HG02970 (cell line): ENCODE measurements around the gene AUTS2.
"Not testable (repeated sequence)": the region's sequence is repeated elsewhere in the genome, so short reads cannot be mapped to it uniquely, and the experiment has no call there.

Source experiments
- ATAC-seq: cut with Tn5 transposase; IDR thresholded peaks from one replicate; pipeline ENCODE4 v1.9.1; 2021; ENCODE audit warnings: mild to moderate bottlenecking, moderate library complexity, moderate number of reproducible peaks; ENCODE audit not compliant: unreplicated experiment, low FRiP score

AUTS2 gene

DNA sequence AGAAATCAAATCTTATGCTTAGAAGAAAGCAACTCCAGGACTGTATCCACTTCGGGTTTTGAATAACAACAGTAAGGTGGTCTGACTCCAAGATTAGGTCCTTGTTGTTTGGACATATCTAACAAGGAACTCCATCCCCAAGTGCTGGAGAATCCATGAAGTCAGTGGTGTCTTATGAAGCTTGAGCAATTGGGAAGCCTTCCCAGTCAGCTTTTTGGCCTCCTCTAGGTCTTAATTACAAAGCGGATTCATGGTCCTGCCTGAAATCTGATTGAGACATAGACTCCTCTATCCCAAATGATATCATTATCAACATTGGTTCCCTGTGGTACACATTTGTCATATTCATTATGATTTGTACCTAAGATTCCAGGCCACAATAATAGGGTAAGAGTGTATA lies 642.6 kb downstream of the AUTS2 start:
- no peak for ATAC-seq

DNA sequence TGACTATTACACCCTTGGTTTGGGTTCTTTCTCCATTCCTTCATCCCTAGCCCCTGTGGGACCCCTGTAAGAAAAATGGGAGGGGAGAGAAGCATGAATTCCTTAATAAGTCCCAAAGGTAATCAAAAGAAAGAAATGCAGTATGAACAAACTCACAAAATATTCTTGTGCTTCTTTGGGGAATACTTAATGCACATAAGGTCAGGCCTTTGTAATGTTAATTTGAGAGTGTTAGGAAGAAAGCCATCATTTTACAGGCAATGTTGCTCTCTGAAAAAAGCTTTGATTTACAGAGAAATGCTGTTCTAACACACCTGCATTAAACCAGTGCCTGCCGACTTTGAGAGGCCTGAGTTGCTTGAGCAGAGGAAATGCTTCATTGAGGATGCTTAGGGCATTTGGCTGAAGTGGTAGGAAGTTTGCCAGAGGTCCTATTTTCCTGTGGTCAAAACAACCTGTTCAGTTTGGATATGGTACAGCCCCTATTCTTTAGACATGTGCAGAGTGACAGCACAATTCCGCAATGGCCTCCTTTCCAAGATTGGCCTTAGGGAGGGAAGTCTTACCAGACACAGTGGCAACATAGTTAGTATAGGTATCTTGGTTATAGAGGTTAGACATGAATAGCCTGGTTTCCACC lies 643.4 kb downstream of the AUTS2 start:
- ATAC-seq, result no peak

DNA sequence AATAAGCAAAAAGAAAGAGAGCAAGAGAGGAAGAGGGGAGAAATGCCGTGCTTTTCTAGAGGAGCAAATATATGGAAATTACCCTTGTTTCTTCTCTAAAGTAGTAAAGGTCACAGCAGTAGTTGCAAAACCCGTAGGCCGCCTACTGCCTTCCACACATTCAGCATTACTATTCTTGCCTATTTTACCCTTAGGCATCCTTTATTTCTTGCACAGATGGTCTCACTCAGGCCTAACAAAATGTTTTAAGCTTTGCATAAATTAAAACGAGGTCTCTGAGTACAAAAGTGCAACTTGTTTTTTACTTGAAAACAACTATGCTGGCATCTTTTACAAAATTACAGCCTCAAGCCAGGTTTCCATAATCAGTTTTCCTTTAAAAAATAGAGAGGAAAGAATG lies 644.6 kb downstream of the AUTS2 start:
- no peak for ATAC-seq

DNA sequence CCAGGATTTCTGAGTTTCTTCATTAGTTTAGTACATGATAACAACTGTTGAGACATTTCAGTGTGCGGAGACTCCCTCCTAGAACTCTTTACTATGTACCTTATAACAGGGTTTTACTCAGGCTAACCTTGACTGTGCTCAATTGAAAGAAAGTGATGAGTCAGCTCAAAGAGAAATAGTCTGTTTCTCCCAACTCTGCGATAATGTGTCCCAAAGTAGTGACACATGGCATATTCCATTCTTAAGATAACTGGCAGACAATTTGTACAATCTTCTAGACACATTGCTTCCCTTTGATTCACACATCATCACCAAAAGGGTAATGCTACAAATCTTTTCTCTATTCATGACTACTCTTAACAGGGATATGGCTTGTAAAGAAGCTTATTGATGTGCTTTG lies 645.2 kb downstream of the AUTS2 start:
- ATAC-seq, result no peak

DNA sequence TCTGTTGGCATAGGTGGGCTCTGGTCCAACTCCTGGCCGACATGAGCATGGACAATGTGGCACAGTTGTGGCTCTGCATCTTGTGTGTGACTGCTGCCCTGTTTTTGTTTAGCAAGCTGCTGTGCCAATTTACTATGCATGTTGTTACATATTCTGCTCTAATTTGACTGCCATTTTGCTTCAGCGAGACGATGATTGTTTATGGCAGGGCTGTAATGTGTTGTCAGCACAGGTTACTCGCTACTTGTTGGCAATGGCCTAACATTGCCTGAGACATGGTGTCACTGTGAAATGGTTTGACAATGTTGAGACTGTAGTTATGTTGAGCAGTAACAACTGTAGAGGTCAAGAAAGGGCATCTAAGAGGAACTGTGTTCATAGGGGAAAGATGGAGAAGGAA lies 659.6 kb downstream of the AUTS2 start:
- ATAC-seq, result no peak

DNA sequence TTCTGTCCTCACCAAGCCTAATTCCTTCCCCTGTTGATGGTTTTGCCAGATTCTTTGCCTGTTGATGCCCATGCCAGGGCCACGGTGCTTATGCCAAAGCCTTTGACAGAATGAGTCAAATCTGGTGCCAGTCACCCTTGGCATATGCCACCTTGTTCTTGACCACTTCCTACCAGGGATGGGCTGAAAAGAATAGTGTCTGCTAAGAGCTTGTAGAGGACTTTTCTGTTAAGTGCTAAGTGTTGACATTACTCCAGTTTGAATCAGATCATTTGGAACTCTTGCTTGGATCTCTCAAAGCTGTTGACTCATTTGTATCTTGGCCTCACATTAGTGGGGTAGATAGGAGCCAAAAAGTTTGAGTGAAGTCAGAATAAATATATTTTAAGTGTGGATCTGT lies 661.2 kb downstream of the AUTS2 start:
- ATAC-seq, result no peak

DNA sequence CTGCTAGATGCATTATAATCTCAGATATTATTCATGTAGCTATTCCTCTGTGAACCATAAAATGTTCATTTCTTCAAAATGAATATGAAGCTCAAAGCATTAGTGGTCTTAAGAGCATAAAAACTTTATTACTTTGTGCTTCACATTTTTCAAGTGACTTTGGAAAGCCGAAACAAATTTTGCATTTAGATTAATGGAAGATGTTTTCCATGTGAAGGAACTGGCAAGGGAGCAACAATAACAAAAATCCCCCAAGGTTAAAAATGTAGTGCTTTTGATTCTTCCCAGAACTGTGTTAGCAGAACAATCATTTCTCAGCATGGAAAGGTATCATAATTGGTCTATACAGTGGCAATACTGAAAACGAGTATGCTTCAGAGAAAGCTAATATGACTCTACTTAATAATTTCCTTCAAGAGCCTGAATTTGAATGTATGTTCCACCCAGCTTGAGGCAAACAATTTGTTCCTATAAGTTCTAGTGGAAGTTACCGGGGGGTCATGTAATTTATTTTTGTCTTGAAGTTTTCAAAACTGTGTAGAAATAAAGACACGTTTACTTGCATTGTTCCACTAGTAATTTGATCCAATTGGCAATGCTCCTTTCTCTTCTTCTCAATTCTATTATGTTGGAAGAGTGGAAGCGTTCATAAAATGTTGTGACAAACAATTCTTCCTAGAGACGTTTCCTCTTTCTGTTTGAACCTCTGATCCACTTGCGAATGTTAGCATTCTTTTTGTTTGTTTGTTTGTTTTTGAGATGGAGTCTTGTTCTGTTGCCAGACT lies 665.4 kb downstream of the AUTS2 start:
- no peak for ATAC-seq

DNA sequence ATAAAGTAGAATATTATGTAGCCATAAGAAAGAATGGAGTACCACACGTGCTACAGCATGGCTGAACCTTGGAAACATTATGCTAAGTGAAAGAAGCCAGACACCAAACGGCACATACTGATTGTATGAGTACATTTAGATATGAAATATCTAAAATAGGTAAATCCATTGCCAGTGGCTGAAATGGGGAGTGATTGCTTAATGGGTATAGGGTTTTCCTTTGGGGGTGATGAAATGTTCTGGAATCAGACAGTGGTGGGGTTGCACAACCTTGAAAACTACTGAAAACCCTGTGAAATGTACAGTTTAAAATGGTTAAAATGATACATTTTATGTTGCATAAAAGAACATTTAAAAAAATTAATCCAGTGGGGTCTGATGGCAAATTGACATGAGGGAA lies 667.9 kb downstream of the AUTS2 start:
- ATAC-seq, result no peak

DNA sequence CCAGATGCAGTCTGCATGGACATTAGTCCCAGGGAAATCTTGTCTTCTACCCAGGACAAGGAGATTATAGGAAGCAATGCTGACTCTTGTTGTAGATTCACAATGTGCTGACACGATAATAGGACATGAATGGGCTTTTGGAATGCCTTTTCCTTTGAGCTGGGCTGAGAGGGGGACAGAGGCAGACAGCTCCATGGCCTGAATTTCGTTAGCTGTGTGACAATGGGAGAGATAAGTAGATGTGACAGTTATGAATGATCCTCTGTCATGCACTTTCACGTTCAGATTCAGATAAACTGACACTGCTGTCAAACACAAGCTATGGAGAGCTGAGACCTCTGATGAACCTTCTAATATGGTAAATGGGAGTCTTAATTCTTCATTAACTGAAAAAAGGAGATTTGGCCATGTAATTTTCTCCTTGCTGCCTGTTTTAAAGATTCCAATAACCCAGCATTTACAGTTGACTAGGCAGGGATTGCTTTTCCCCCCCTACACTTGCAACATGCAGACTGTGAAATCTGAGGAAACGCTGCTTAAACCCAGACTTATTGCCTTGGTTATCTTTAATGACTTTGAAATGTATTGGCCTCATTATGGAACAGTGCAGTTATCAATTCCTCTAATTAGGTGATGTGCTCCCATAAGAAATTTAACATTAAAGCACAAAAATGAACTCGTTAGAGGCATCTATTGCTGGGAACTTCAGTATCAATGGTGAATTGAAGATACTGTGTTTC lies 669.3 kb downstream of the AUTS2 start:
- no peak for ATAC-seq

DNA sequence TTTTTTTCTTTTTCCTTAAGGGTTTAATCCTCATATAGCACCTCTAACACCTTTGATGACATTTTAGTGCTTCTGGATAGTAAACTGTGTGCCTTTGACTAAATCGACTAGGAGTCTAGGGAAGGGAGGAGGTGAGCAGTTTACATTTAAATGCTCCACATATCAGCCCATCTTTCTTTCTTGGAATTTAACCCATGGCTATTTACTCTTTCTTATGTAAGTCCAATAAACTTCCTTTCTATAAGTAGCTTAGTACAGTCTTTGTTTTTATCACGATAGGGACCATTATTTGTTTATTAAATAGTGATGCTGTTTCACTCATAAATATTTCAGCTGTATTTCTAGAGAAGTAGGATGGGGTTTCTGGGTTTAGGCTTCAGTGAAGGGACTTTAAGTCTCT lies 669.9 kb downstream of the AUTS2 start:
- ATAC-seq, result no peak

DNA sequence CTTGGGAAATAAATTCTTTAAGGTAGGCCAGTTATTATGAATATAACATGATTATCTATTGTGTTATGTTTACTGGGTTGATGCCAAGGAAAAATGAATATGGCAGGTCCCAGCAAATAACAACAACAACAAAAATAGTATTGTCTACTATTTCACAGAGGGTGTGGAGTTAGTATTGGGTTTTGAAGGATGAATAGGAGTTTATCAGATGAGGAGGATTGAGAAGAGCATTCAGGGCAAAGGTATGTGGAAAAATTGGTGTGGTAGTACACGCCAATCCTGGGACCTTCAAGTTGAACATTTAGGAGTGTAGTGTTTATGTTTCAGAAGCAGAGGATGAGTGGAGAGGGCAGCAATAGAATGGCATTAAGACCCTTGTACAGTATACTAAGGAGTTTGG lies 671.9 kb downstream of the AUTS2 start:
- no peak for ATAC-seq

DNA sequence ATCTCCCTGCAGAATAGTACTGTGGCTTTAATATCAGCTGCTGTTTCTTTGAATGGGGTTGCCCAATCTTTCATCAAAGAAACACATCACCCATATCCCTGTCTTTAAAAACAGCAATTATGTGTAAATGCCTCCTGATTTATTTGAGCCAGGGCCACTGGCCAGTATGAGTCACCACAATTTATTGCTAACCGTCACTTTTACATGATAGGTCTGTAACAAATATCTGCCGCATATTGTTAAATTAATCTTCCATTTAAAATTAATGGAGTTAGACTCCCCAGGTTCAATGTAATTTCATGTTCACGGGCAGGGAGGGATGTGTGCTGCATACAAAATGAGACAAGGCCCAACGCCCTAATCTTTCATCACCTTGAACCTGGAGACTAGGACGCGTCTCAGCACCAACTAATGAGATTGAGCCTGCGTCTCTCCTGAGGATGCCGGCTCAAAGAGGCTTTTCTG lies 673.4 kb downstream of the AUTS2 start:
- no peak for ATAC-seq

DNA sequence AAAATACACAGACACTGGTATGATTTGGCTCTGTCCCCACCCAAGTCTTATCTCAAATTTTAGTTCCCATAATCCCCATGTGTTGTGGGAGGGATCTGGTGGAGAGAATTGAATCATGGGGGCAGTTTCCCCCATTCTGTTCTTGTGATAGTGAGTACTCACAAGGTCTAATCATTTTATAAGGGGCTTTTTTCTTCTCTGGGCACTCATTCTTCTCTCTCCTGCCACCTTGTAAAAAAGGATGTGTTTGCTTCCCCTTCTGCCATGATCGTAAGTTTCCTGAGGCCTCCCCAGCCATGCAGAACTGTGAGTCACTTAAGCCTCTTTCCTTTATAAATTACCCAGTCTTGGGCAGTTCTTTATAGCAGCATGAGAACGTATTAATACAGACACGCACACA lies 677.3 kb downstream of the AUTS2 start:
- ATAC-seq, result not testable (repeated sequence)

DNA sequence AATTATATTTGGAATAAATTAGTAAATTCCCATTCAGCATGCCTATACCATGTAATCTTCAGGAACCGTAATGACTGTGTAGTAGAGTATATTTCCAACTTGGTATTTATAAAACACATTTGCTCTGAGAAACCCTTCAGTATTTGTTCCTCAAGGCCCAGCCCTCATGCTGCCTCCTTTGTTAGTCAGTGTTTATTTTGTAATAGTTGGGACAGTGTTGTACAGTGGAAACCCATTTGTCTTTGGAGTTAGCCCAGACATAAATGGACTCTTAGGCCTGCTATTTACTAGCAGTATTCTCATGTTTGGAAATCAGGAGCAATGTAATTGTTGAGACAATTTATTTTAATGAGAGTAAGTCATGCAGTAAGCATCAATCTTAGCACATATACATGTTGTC lies 686.9 kb downstream of the AUTS2 start:
- no peak for ATAC-seq

DNA sequence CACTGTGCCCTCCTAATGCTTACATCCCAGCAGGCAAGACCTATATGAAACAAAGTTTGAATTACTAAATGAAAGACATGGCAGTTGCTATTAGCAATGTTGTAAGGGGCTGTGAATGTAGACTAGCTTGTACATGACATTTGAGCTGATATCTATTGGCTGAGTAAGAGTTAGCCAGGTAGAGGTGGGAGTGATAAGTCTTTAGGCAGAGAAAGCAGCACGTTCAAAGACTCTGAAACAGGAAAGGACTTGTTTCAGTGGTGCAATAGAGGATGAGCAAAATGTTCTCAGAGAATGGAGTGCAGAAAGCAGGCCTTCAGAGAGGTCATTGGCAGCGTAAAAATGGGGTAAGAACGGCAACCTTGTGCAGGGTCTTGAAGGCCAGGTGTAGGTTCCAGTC lies 687.6 kb downstream of the AUTS2 start:
- no peak for ATAC-seq

DNA sequence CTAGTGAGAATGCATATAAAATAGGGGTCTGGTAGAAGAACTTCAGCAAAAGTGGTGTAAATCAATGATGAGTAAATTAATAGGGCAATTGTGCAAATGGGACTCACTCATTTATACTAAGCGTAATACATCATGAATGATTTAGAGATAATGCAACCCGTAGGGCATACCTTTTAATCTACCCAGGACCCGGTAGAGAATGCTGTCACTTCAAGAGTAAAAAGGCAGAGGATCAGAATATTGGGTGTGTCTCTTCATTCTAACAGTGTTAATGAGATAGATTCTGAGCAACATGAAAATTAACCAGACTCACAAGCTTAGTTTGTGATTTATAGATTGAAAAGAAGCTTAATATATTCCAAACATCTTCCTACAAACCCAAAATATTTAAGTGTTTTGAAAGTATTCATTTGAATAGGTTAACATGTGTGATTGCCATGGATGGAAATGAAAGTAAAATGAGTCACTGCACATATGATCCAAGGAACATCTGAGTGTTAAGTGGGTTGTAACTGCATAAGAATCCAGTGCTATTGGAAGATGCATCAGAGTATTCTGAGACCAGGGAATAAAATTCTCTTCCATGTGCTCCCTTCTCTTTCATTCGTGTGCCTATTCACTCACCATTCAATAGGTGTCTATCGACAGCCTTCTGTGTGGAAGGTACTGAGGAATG lies 690.6 kb downstream of the AUTS2 start:
- no peak for ATAC-seq

DNA sequence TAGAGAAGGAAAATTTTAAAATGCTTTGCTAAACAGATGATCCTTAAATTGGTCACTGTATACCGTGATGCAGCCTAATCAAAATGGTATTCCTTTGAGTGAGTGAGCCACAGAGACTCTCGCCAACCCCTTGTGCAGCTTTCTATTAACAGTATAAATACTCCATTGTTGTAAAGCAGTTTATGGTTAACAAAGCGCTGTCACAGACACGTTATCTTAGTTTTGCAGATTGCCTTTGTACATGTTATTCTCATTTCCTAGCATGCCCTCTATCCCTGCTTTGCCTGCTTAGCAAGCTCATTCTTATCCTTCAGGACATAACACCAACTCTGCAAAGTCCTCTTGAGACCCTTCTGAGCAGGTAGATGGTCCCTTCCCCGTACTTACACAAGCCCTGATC lies 694.4 kb downstream of the AUTS2 start:
- ATAC-seq, result no peak

DNA sequence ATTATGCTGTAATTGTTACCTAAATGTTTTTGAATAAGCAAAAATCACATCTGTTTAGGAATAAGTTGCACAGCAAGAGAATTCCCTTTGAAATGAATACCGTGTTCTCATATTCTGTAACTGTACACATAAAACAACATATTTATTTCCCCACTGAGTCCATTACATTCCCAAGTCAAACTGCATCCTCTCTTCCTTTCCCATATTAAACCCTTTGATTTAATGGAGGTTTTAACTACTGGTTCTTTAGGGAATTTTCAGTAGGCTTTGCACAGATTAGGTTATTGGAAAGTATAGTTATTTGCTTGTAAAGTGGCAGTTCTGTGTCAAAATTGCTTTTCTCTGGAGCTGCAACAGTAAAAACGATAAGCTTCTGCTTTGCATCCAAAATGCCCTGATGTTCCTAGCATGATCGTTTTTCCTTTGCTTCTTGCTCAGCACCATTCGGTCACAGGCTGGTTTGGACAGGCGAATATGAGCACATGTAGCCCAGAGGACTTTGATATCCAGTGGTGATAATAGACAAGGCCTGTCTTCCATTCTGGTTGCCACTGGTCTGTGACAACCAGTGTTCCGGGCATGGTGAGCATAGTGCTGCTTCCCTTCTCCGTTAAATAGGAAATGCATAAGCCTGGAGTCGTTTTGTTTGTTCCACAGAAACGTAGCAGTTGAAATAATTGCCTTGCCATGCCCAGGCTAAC lies 696.1 kb downstream of the AUTS2 start:
- no peak for ATAC-seq

DNA sequence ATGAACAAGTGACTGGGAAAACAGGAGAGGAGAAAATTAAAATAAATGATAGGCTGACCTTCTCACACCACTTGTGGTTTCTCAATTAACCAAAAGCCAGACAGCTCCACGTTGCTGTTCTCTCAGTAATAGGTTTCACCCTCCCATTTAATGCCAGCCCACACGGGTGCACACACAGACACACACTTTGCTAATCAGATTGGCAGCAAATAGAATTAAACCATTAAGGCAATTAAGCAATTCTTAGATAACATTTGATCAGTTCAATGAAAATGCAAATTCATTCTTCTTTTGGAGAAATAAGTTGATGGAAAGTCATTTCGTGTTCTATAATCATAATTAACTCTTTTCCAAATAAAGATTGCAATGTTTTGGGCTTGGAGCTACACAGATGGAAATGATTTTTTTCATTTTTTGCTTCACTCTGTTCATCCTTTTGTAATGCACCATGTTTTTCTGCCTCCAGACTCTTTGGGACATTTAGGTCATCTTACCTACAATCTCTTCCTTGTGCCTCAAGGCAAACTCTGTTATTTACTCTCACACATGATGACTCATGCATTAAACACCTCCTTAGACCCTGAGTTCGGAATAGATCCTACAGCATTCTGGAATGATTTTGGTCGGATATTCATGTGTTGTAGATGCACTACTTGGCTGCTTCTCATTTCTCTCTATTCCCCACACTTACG lies 700.7 kb downstream of the AUTS2 start:
- ATAC-seq, result no peak

DNA sequence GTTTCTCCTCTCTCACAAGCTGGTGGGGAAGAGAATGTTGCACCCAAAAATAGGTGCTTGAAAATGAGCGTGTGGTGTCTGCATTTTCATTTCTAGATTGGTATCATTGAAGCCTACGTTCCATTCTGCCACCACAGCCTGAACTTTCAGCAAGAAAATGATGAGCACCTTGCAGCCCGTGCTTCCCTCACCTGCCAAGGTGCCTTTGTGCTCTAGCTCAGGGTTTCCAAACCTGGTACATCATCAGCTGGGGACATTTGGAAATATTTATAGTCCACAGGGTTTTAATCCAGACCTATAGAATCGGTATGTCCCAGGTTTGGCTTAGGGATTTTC lies 701.2 kb downstream of the AUTS2 start:
- ATAC-seq, result no peak
